ENCODE results near the gene SHROOM1. TPM values are rescaled to one million over a fixed set of nuclear protein-coding genes. Genes with fewer than 3 reads are reported as not detected.

The SHROOM1 gene
- total RNA-seq, 4 donors from 2014 or later, result 0.61 to 6.0 (median 2.0) TPM

DNA sequence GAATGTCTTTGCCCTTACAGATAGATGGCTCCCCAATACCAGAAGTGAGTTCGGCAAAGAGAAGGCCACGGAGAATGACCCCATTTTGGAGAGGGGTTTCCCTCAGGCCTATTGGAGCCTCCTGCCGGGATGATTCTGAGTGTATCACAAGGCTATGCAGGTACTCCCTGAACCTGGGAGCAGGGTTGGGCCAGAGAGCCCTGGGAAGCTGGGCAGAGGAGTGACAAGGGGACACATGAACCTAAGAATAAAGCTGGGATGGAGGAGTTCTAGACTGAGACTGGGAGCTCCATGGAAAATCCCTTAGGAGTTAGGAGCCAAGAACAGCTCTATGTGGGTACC, 43.5 kb upstream of the SHROOM1 start:
- Histone ChIP-seq H3K4me1 (peaks cover 43 to 48% of the 10 kb centered on the region in 2 donors), H3K36me3 (peaks cover 0 to 21% of the 10 kb centered on the region in 2 donors), H3K27ac (no peak overlapping the region), H3K27me3 (no peaks in the 10 kb centered on the region), H3K9me3 (no peaks in the 10 kb centered on the region), H3K4me3 (no peak overlapping the region)
- intact Hi-C loops (cut with DNase I; ENCODE audit: low total_unique reads), result no loop called here
- TF ChIP-seq POLR2A (IDR thresholded peaks at IDR 0.05), result no peak
- TF ChIP-seq, protein P1, sequence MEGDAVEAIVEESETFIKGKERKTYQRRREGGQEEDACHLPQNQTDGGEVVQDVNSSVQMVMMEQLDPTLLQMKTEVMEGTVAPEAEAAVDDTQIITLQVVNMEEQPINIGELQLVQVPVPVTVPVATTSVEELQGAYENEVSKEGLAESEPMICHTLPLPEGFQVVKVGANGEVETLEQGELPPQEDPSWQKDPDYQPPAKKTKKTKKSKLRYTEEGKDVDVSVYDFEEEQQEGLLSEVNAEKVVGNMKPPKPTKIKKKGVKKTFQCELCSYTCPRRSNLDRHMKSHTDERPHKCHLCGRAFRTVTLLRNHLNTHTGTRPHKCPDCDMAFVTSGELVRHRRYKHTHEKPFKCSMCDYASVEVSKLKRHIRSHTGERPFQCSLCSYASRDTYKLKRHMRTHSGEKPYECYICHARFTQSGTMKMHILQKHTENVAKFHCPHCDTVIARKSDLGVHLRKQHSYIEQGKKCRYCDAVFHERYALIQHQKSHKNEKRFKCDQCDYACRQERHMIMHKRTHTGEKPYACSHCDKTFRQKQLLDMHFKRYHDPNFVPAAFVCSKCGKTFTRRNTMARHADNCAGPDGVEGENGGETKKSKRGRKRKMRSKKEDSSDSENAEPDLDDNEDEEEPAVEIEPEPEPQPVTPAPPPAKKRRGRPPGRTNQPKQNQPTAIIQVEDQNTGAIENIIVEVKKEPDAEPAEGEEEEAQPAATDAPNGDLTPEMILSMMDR (IDR thresholded peaks at IDR 0.05 in 4 of 5, conservative IDR thresholded peaks at IDR 0.05 in 1 of 5), result no peak
- ATAC-seq (no peak), DNase-seq (no peak)
- in situ Hi-C loops (cut with MboI; ENCODE audit: low sequenced_read_pairs in 4 of 4), result loop anchor here in 2 of 4 donors (25.0 kb wide), 1 partner anchor 487 kb away; no protein-coding TSS in a partner anchor

DNA sequence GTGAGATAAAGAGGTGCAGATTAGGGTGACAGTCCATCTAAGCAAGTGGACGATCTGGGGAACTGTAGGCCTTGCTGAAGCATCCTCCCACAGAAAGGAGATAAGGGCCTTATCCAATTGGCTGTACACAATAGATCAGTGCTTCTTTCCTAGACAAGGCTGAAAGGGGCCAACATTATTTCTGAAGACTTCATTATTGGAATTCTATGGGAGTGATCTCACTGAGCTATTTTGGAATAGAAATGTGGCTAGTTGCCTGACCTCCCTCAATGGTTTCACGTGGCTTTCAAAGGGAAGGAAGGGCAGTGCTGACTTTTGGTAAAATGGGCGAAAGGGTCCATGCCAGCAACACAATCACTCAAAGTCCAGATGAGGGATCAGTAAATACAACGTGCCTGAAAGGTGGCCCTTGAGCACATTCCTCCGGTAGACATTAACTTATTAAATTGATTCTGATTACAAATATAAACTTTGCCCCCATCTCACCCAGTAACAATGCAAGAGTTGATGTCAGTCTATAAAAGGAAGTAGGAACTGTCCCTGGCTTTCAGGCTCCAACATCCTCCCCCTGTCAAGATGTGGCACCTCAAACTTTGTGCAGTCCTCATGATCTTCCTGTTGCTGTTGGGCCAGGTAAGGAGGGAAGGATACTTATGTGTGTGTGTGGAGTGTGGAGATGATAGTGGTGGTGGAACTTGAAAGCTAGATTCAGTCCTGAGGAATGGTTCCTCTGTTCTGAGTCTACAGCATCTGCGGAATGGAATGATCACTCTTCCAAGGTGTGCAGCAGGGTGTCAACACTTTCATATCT, 42.9 kb upstream of the SHROOM1 start, which contains the start of gene LEAP2:
Gene LEAP2, plus strand, starts transcription at position 550 of the 811 bp plus-strand sequence. Its CDS starts 27 bp downstream, at position 577.
- H3K9me3 ChIP-seq, result no peaks in the 10 kb centered on the region
- intact Hi-C loops (cut with DNase I; ENCODE audit: low total_unique reads), result no loop called here
- no peak for ATAC-seq
- no peak for DNase-seq
- in situ Hi-C loops (cut with MboI; ENCODE audit: low sequenced_read_pairs in 4 of 4), result loop anchor here in 2 of 4 donors (25.0 kb wide), 1 partner anchor 486 kb away; no protein-coding TSS in a partner anchor
- peak within 1 kb of the TSS in 1 of 4 donors; percentile 20 for H3K27ac ChIP-seq
- no peak for TF ChIP-seq POLR2A (IDR thresholded peaks at IDR 0.05)
- TF ChIP-seq, protein P1 (IDR thresholded peaks at IDR 0.05 in 4 of 5, conservative IDR thresholded peaks at IDR 0.05 in 1 of 5), result no peak
- H3K4me3 ChIP-seq, result no peak within 1 kb of the TSS
- H3K36me3 ChIP-seq, result peaks cover 0 to 27% of the 10 kb centered on the region in 2 donors
- H3K27me3 ChIP-seq, result no peaks in the 10 kb centered on the region
- peaks cover 39 to 43% of the 10 kb centered on the region in 2 donors for H3K4me1 ChIP-seq

DNA sequence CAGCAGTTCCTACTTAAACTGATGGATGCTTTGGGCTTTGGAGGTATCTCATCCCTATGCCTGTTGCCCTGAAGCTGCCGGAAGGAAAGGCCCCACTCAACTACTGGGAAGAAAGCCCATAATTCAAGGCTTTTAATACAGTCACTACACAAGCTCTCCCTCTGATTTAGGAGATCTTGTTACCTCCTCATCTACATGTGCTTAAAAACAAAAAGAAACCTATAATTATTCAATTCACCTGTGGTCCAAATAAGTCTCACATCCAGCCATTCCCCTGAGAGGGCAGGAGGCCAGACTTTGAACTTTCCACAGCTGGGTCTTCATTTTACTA, 42.3 kb upstream of the SHROOM1 start:
- Histone ChIP-seq H3K36me3 (peaks cover 0 to 32% of the 10 kb centered on the region in 2 donors), H3K9me3 (no peaks in the 10 kb centered on the region), H3K4me1 (peaks cover 39 to 43% of the 10 kb centered on the region in 2 donors), H3K4me3 (no peak overlapping the region), H3K27ac (peak overlapping the region in 1 of 4 donors; percentile 20), H3K27me3 (no peaks in the 10 kb centered on the region)
- DNase-seq (no peak), ATAC-seq (no peak)
- no peak for TF ChIP-seq POLR2A (IDR thresholded peaks at IDR 0.05)
- TF ChIP-seq, protein P1 (IDR thresholded peaks at IDR 0.05 in 4 of 5, conservative IDR thresholded peaks at IDR 0.05 in 1 of 5), result no peak
- in situ Hi-C loops (cut with MboI; ENCODE audit: low sequenced_read_pairs in 4 of 4), result loop anchor here in 2 of 4 donors (25.0 kb wide), 1 partner anchor 485 kb away; no protein-coding TSS in a partner anchor
- intact Hi-C loops (cut with DNase I; ENCODE audit: low total_unique reads), result no loop called here

DNA sequence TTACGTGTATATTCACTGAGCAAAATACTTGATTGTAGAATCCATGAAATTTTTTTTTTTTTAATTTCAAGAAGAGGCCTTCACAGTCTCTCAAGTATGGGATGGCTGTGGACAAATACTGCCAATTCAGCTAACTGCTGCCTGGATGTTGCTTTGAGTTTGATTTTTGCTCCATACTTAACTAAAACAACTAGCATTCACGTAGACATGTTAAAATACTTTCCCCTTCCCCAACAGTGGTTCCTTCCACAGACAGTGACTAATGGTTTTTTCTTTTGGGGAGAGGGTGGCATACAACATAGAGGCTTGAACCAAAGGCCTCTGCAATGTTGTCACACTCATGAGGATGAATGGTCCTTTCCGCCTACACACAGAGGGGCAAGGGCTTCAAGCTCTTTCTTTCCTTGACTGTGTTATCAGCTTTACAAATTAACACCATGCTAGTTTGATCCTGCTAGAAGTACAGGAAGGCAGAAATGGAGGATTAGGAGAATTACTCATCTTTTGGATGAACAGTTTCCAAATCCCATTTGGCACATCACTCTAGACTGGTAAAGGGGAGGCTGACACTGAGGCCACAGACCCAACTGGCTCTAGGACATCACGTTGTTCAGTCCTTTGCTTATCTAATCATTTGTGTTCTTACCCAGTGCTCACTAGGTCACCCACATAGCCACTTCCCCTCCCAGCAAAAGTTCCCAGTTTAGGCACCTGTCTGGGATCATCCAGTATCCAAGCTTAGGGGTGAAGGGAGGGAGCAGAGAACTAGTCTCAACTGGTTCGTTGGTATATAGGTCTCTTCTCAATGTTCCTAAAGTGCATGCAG, 41.2 kb upstream of the SHROOM1 start:
- in situ Hi-C loops (cut with MboI; ENCODE audit: low sequenced_read_pairs in 4 of 4) (loop anchor here in 2 of 4 donors (25.0 kb wide), 1 partner anchor 484 kb away; no protein-coding TSS in a partner anchor), intact Hi-C loops (cut with DNase I; ENCODE audit: low total_unique reads) (no loop called here)
- peaks cover 39 to 41% of the 10 kb centered on the region in 2 donors for H3K4me1 ChIP-seq
- no peaks in the 10 kb centered on the region for H3K27me3 ChIP-seq
- no peak for ATAC-seq
- peaks cover 0 to 35% of the 10 kb centered on the region in 2 donors for H3K36me3 ChIP-seq
- DNase-seq, result no peak
- H3K4me3 ChIP-seq, result no peak overlapping the region
- TF ChIP-seq, protein P1 (IDR thresholded peaks at IDR 0.05 in 4 of 5, conservative IDR thresholded peaks at IDR 0.05 in 1 of 5), result no peak
- no peak for TF ChIP-seq POLR2A (IDR thresholded peaks at IDR 0.05)
- no peaks in the 10 kb centered on the region for H3K9me3 ChIP-seq
- peak overlapping the region in 2 of 4 donors; percentile 2 to 14 for H3K27ac ChIP-seq

Data from gastrocnemius medialis (tissue), 4 donors.